K562 (cell line): ENCODE data around the gene ARHGAP42. TPM values are rescaled to one million over a fixed set of nuclear protein-coding genes. Genes with fewer than 3 reads are reported as not detected.
A peak's percentile ranks its signal among the peaks of the same experiment; 100 is the strongest.

Source experiments
- CBFA2T2 ChIP-seq: fragments of 450-650 bp; conservative IDR thresholded peaks from 2 replicates; pipeline ENCODE4 v1.6.1; 2017; ENCODE audit warnings: mild to moderate bottlenecking
- JUND ChIP-seq, 2 experiments: IDR thresholded peaks; 2 replicates in 1 of 2; 3 replicates in 1 of 2; pipeline ENCODE4 v1.6.1; 2011; ENCODE audit warnings: borderline replicate concordance in 2 of 2, low read depth in 2 of 2, low read length in 2 of 2, improper control_type of control experiment in 1 of 2, missing biosample characterization in 1 of 2, missing genetic modification characterization in 1 of 2, missing genetic modification reagents in 1 of 2
- MEIS2 ChIP-seq: fragments of 450-650 bp; IDR thresholded peaks from 2 replicates; pipeline ENCODE4 v1.6.1; 2014; ENCODE audit warnings: mild to moderate bottlenecking; ENCODE audit not compliant: partially characterized antibody
- NFRKB ChIP-seq: fragments of 450-650 bp; IDR thresholded peaks from 2 replicates; pipeline ENCODE4 v1.6.1; 2016; ENCODE audit warnings: low read depth
- PKNOX1 ChIP-seq: fragments of 450-650 bp; IDR thresholded peaks from 2 replicates; pipeline ENCODE4 v1.6.1; 2016
- RBM39 ChIP-seq: fragments of 200-400 bp; formaldehyde crosslinking; optimal IDR thresholded peaks from 2 replicates; pipeline ENCODE3; 2018; ENCODE audit warnings: low read depth, low read length
- STAG1 ChIP-seq: sonication (generic); formaldehyde crosslinking; IDR thresholded peaks from 2 replicates; pipeline ENCODE4 v1.5.0; 2020; ENCODE audit warnings: missing genetic modification reagents, borderline replicate concordance
- TAL1 ChIP-seq: fragments of 450-650 bp; IDR thresholded peaks from 2 replicates; pipeline ENCODE4 v1.6.1; 2016; ENCODE audit warnings: mild to moderate bottlenecking
- ZFX ChIP-seq: sonication (generic); formaldehyde crosslinking; IDR thresholded peaks from 2 replicates; pipeline ENCODE4 v1.8.0; 2022; ENCODE audit warnings: mild to moderate bottlenecking, missing genetic modification reagents, moderate library complexity
- ZNF695 ChIP-seq: fragments of 450-650 bp; formaldehyde crosslinking; IDR thresholded peaks from 2 replicates; pipeline ENCODE4 v1.4.0; 2020; ENCODE audit warnings: mild to moderate bottlenecking, moderate library complexity
- polyA plus RNA-seq, 8 experiments: library from polyadenylated mRNA; depleted of rRNA in 4 of 8; stranded (reverse) in 5 of 8; unstranded in 3 of 8; fragments of >200 nt; fragmentation: Nextera tagmentation in 2 of 8; fragmentation: Illumina TruSeq in 1 of 8; extraction: Ambion mirVana in 2 of 8; extraction: Trizol in 1 of 8; gene quantifications; 2 replicates each; pipeline versions ENCODE4 v1.2.1 to v1.2.3, GENCODE V29; 2011 to 2014; ENCODE audit warnings: inconsistent platforms in 1 of 8, missing spikeins in 1 of 8
- total RNA-seq, 7 experiments: library from RNA; depleted of rRNA in 6 of 7; stranded (reverse); fragments of >200 nt in 6 of 7; fragmentation: Illumina TruSeq in 2 of 7; extraction: Trizol in 2 of 7; gene quantifications; 2 replicates each; pipeline versions ENCODE4 v1.2.1 to v1.2.3, GENCODE V29; 2011 to 2021; ENCODE audit warnings: low replicate concordance in 1 of 7
- TF ChIP-seq, protein P1 (sequence below): fragments of 250-450 bp; sonication (Bioruptor Pico); IDR thresholded peaks from 2 replicates; pipeline ENCODE4 v1.5.0; 2021
- TF ChIP-seq, protein P2 (sequence below): fragments of 450-650 bp; IDR thresholded peaks from 2 replicates; pipeline ENCODE4 v1.6.1; 2017; ENCODE audit warnings: antibody characterized with exemption, mild to moderate bottlenecking

ARHGAP42 gene
- total and polyA plus RNA-seq, 9 of the 15 experiments (the other 6 are each of a cell fraction or from before 2014, with no cell fraction given), result 0.95 to 6.1 (median 2.4) TPM

- TF ChIP-seq, protein P1, sequence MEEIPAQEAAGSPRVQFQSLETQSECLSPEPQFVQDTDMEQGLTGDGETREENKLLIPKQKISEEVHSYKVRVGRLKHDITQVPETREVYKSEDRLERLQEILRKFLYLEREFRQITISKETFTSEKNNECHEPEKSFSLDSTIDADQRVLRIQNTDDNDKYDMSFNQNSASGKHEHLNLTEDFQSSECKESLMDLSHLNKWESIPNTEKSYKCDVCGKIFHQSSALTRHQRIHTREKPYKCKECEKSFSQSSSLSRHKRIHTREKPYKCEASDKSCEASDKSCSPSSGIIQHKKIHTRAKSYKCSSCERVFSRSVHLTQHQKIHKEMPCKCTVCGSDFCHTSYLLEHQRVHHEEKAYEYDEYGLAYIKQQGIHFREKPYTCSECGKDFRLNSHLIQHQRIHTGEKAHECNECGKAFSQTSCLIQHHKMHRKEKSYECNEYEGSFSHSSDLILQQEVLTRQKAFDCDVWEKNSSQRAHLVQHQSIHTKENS (CRISPR knock-in tag), result no peak
- TF ChIP-seq PKNOX1, result no peak
- TF ChIP-seq CBFA2T2, result peak; percentile 19
- peak; percentile 19; the same call in 1 of the 2 replicates for TF ChIP-seq ZFX (CRISPR knock-in tag)
- TF ChIP-seq JUND (IDR thresholded peaks at IDR 0.05; ENCODE audit: borderline replicate concordance, low read depth, low read length), result peak; percentile 5; the same call in 1 of the 2 replicates
- no peak for TF ChIP-seq JUND (tag; IDR thresholded peaks at IDR 0.05; ENCODE audit: borderline replicate concordance, low read depth, low read length)
- no peak for TF ChIP-seq ZNF695 (CRISPR knock-in tag)
- TF ChIP-seq, protein P2, sequence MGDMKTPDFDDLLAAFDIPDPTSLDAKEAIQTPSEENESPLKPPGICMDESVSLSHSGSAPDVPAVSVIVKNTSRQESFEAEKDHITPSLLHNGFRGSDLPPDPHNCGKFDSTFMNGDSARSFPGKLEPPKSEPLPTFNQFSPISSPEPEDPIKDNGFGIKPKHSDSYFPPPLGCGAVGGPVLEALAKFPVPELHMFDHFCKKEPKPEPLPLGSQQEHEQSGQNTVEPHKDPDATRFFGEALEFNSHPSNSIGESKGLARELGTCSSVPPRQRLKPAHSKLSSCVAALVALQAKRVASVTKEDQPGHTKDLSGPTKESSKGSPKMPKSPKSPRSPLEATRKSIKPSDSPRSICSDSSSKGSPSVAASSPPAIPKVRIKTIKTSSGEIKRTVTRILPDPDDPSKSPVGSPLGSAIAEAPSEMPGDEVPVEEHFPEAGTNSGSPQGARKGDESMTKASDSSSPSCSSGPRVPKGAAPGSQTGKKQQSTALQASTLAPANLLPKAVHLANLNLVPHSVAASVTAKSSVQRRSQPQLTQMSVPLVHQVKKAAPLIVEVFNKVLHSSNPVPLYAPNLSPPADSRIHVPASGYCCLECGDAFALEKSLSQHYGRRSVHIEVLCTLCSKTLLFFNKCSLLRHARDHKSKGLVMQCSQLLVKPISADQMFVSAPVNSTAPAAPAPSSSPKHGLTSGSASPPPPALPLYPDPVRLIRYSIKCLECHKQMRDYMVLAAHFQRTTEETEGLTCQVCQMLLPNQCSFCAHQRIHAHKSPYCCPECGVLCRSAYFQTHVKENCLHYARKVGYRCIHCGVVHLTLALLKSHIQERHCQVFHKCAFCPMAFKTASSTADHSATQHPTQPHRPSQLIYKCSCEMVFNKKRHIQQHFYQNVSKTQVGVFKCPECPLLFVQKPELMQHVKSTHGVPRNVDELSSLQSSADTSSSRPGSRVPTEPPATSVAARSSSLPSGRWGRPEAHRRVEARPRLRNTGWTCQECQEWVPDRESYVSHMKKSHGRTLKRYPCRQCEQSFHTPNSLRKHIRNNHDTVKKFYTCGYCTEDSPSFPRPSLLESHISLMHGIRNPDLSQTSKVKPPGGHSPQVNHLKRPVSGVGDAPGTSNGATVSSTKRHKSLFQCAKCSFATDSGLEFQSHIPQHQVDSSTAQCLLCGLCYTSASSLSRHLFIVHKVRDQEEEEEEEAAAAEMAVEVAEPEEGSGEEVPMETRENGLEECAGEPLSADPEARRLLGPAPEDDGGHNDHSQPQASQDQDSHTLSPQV, result 0 out of 2 replicates have a peak, but pooled peaks have one; percentile 58
- no peak for TF ChIP-seq RBM39
- TF ChIP-seq STAG1 (CRISPR knock-in tag), result no peak
- peak; percentile 28; the same call in 1 of the 2 replicates for TF ChIP-seq TAL1
- no peak for TF ChIP-seq MEIS2
- TF ChIP-seq NFRKB, result peak; percentile 15; the same call in 1 of the 2 replicates
These were observed 283.4 kb downstream of the ARHGAP42 start (continued) for GRCh38 chr11:100970283-100971164.
